DOHH2 (cell line): ENCODE results near the gene MAN2C1.

Experiments
- CTCF ChIP-seq: fragments of 200-600 bp; sonication (generic); IDR thresholded peaks from one replicate; pipeline ENCODE4 v1.5.1; 2014; ENCODE audit warnings: antibody characterized with exemption, mild to moderate bottlenecking, low read depth, low read length; ENCODE audit not compliant: poor library complexity, severe bottlenecking
- EZH2phosphoT487 ChIP-seq: fragments of 200-600 bp; sonication (generic); IDR thresholded peaks from 2 replicates; pipeline ENCODE4 v1.6.1; 2017; ENCODE audit warnings: borderline replicate concordance, mild to moderate bottlenecking, antibody characterized with exemption, low read length, moderate library complexity, mixed read lengths

- no peak for TF ChIP-seq CTCF
- TF ChIP-seq EZH2phosphoT487 = no peak
Measured at GRCh38 chr15:75416584-75416983, 48.2 kb upstream of the MAN2C1 start.
